Activated CD4-positive, alpha-beta memory T cell treated with anti-CD3 and anti-CD28 coated beads, Interleukin-2, amount 10 ng/mL, durations not matched to agents 7 days and 5 days (primary cell): Measurements from ENCODE around the gene RNU6-9. TPM values are rescaled to one million over a fixed set of nuclear protein-coding genes. Genes with fewer than 3 reads are reported as not detected.
"Not testable (repeated sequence)": the region's sequence is repeated elsewhere in the genome, so short reads cannot be mapped to it uniquely, and the experiment has no call there.

Experiments
- CTCF ChIA-PET: fragments of 350-600 bp; sonication (Branson Sonifier 250); formaldehyde crosslinking; loops from one replicate; lab custom pipeline; 2021; ENCODE audit warnings: antibody characterized with exemption, inconsistent platforms; lab: Charles Lee
- POLR2A ChIA-PET: fragments of 350-600 bp; sonication (Branson Sonifier 250); formaldehyde crosslinking; loops from one replicate; lab custom pipeline; 2021; ENCODE audit warnings: antibody characterized with exemption; lab: Charles Lee
- DNase-seq: peaks from one replicate; pipeline ENCODE4 v3.0.0-alpha.2; 2020
- H3K27ac Mint-ChIP-seq: one replicate; pipeline ENCODE4 v1.8.0; 2021; ENCODE audit warnings: mild to moderate bottlenecking, mixed read lengths
- H3K27me3 Mint-ChIP-seq: one replicate; pipeline ENCODE4 v1.8.0; 2021; ENCODE audit warnings: mixed read lengths
- H3K36me3 Mint-ChIP-seq: one replicate; pipeline ENCODE4 v1.8.0; 2021; ENCODE audit warnings: low read depth, mixed read lengths
- H3K4me1 Mint-ChIP-seq: one replicate; pipeline ENCODE4 v1.8.0; 2021; ENCODE audit warnings: mixed read lengths
- H3K4me3 Mint-ChIP-seq: one replicate; pipeline ENCODE4 v1.8.0; 2021; ENCODE audit warnings: mild to moderate bottlenecking, mixed read lengths
- H3K9me3 Mint-ChIP-seq: one replicate; pipeline ENCODE4 v1.8.0; 2021; ENCODE audit warnings: mixed read lengths
- total RNA-seq, 2 experiments: library from RNA; stranded (reverse); gene quantifications; one replicate each; pipeline ENCODE4 v1.2.3, GENCODE V29; 2021

Gene RNU6-9
- total RNA-seq, 2 experiments from 2014 or later, result not detected

GRCh38 chr19:885536-886224, 7.6 kb upstream of the RNU6-9 start:
- H3K4me3 Mint-ChIP-seq, result no peak overlapping the region
- H3K9me3 Mint-ChIP-seq, result no peaks in the 10 kb centered on the region
- no peaks in the 10 kb centered on the region for H3K27me3 Mint-ChIP-seq
- no peak for DNase-seq
- H3K4me1 Mint-ChIP-seq, result no peaks in the 10 kb centered on the region
- no peak overlapping the region for H3K27ac Mint-ChIP-seq
- ChIA-PET POLR2A (no interaction called here), CTCF (no interaction called here)
- peaks cover 26% of the 10 kb centered on the region for H3K36me3 Mint-ChIP-seq

- Mint-ChIP-seq H3K9me3 (no peaks in the 10 kb centered on the region), H3K4me1 (peaks cover 6% of the 10 kb centered on the region), H3K4me3 (no peak overlapping the region), H3K36me3 (peaks cover 14% of the 10 kb centered on the region), H3K27me3 (no peaks in the 10 kb centered on the region), H3K27ac (no peak overlapping the region)
- no peak for DNase-seq
- ChIA-PET CTCF (no interaction called here), POLR2A (no interaction called here)
These were observed 6.2 kb upstream of the RNU6-9 start for GRCh38 chr19:887072-887471.

- Mint-ChIP-seq H3K4me1 (peaks cover 8% of the 10 kb centered on the region), H3K4me3 (no peak overlapping the region), H3K27me3 (no peaks in the 10 kb centered on the region), H3K27ac (no peak overlapping the region), H3K9me3 (no peaks in the 10 kb centered on the region), H3K36me3 (peaks cover 11% of the 10 kb centered on the region)
- POLR2A ChIA-PET, result no interaction called here
- no peak for DNase-seq
- CTCF ChIA-PET, result no interaction called here
These were observed 5.7 kb upstream of the RNU6-9 start for GRCh38 chr19:887599-887998.

DNA sequence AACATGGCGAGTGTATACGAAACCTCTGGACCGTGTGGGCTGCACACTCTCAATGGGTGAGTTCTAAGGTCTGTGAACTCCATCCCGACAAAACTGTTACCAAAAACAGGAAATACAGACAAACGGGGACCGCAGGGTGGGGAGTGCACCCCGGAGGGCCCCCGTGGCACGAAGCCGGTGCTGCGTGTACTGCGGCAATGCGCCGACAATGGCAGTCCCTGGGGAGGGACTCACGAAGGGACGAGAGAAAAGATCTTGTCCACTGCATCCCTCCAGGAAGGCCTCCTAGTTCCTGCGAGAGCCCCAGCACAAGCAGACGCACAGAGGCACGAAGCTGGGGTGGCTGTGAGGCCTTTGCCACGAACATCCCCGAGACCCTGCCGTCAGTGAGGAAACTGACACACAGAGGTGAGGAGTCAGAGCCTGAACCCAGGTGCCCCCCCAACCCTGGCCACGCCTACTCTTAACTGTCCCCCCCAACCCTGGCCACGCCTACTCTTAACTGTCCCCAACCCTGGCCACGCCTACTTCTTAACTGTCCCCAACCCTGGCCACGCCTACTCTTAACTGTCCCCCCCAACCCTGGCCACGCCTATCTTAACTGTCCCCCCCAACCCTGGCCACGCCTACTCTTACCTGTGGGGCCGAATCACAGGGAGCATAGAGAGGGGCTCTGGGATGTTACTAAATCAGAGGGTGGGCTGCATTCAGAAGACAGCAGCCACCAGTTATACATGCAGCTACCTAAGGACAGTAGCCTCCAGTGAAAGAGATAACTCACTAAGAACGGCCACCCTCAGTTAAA, 4.5 kb upstream of the RNU6-9 start:
- ChIA-PET POLR2A (no interaction called here), CTCF (no interaction called here)
- Mint-ChIP-seq H3K4me3 (no peak overlapping the region), H3K27me3 (no peaks in the 10 kb centered on the region), H3K4me1 (peaks cover 16% of the 10 kb centered on the region), H3K36me3 (peaks cover 12% of the 10 kb centered on the region), H3K27ac (no peak overlapping the region), H3K9me3 (no peaks in the 10 kb centered on the region)
- no peak for DNase-seq

DNA sequence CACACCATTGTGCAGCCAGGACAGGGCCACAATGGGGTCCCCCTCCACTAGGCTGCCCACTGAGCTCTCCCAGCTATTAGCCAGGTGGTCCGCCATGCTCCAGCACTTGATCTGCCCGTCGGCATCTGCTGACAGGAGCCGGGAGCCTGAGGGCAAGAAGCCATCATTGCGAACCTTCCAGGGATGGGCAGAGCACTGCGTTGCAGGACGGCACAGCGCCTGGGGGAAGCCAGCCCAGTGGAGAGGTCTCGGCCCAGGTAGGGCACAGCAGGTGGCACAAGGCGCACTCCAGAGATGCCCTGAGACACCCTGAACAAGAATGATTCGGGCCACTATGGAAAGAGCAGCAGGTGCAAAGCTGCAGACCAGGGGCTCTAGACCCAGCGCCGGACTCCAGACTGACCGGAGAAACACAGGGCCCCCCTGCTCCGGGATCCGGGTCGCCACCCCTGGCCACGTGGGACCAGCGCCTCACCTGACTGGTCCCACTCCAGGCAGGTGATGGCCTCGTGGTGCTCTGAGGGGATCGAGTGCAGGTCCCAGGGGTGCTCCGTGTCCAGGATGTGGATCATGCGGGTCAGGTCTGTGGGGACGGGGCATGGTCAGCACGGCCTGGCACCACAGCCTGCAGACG, 3.5 kb upstream of the RNU6-9 start:
- POLR2A ChIA-PET, result no interaction called here
- no peak overlapping the region for H3K4me3 Mint-ChIP-seq

DNA sequence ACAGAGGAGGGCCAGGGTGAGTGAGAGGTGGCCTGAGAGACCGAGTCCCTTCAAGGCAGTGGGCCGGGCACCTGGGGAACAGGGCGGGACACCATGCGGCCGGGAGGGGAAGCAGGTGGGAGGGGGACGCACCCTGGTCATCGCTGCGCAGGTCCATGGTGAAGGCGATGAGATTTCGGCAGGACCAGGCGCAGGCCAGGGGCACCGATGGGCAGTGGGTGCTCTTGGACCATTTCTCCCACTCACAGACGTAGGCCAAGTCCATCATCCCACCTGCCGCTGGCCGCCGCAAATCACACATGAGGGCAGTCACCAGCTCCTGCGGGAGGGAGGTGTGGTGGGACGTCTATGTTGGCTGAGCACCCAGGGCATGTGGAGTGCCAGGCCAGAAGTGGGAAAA, 2.5 kb upstream of the RNU6-9 start:
- ChIA-PET CTCF (no interaction called here), POLR2A (no interaction called here)
- Mint-ChIP-seq H3K27me3 (no peaks in the 10 kb centered on the region), H3K9me3 (no peaks in the 10 kb centered on the region), H3K36me3 (peaks cover 12% of the 10 kb centered on the region), H3K27ac (peak overlapping the region; percentile 72), H3K4me3 (peak overlapping the region; percentile 61), H3K4me1 (peaks cover 19% of the 10 kb centered on the region)
- DNase-seq, result no peak

More for the DNA sequence above, 3.5 kb upstream of the RNU6-9 start:
- H3K36me3 Mint-ChIP-seq, result peaks cover 12% of the 10 kb centered on the region
- H3K9me3 Mint-ChIP-seq, result no peaks in the 10 kb centered on the region
- peaks cover 19% of the 10 kb centered on the region for H3K4me1 Mint-ChIP-seq
- no peak overlapping the region for H3K27ac Mint-ChIP-seq
- no peak for DNase-seq
- CTCF ChIA-PET, result no interaction called here
- no peaks in the 10 kb centered on the region for H3K27me3 Mint-ChIP-seq

- Mint-ChIP-seq H3K4me3 (peak overlapping the region; percentile 79), H3K4me1 (peaks cover 19% of the 10 kb centered on the region), H3K36me3 (peaks cover 17% of the 10 kb centered on the region), H3K27ac (peak overlapping the region; percentile 72)
- H3K27me3 Mint-ChIP-seq, CTCF ChIA-PET, DNase-seq, H3K9me3 Mint-ChIP-seq: not testable (repeated sequence)
- POLR2A ChIA-PET, result interaction anchor here (1.9 kb wide), 1 partner anchor 10 kb away, joined by 14 read pairs; no protein-coding TSS in a partner anchor
These were observed 1.7 kb upstream of the RNU6-9 start for GRCh38 chr19:891421-892200.

DNA sequence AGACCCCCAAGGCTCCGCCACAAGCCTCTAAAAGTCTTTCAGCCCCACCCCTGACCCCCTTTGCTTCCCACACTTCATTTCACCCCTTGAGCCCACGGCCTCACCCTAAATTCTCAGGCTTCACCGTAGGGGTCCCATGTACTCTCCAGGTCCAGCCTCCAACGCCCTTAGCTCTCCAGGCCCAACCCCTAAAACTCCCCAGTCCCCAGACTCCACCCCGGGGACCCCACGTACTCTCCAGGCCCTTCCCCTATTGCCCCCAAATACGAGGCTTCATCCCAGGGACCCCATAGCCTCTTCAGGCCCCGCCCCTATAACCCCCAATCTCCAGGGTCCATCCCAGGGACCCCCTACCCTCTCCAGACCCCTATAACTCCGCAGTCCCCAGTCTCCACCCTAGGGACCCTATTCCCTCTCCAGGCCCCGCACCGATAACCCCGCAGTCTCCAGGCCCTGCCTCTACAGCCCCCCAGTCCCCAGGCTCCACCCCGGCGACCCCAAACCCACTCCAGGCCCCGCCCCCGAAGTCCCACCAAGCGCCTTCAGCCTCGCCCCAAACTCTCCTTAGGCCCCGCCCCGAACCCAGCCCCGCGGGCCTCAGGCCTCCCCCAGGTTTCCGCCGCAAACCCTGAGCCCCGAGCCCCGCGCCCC, 916 bp upstream of the RNU6-9 start:
- Mint-ChIP-seq H3K36me3 (peaks cover 23% of the 10 kb centered on the region), H3K9me3 (no peaks in the 10 kb centered on the region), H3K27ac (peak overlapping the region; percentile 78), H3K27me3 (no peaks in the 10 kb centered on the region), H3K4me1 (peaks cover 19% of the 10 kb centered on the region), H3K4me3 (peak overlapping the region; percentile 79)
- no peak for DNase-seq
- ChIA-PET CTCF (interaction anchor here (0.8 to 2.0 kb wide), 5 partner anchors 17 to 128 kb away, joined by 4 to 17 read pairs (median 7); partner anchors contain the start of gene WDR18), POLR2A (interaction anchor here (0.8 to 5.0 kb wide), 10 partner anchors 10 to 381 kb away, joined by 3 to 79 read pairs (median 8); partner anchors contain the start of genes R3HDM4 and TMEM259)

- ChIA-PET POLR2A (interaction anchor here (5.0 kb wide), 1 partner anchor 11 kb away, joined by 79 read pairs; no protein-coding TSS in a partner anchor), CTCF (no interaction called here)
- Mint-ChIP-seq H3K27me3 (no peaks in the 10 kb centered on the region), H3K9me3 (no peaks in the 10 kb centered on the region), H3K27ac (peak overlapping the region; percentile 44), H3K4me1 (peaks cover 20% of the 10 kb centered on the region), H3K36me3 (peaks cover 24% of the 10 kb centered on the region), H3K4me3 (no peak overlapping the region)
- no peak for DNase-seq
These were observed 3.1 kb downstream of the RNU6-9 start for GRCh38 chr19:896434-896833.

- Mint-ChIP-seq H3K4me1 (peaks cover 20% of the 10 kb centered on the region), H3K36me3 (peaks cover 30% of the 10 kb centered on the region), H3K27me3 (no peaks in the 10 kb centered on the region), H3K27ac (no peak overlapping the region), H3K4me3 (no peak overlapping the region), H3K9me3 (no peaks in the 10 kb centered on the region)
- ChIA-PET POLR2A (interaction anchor here (5.0 kb wide), 1 partner anchor 11 kb away, joined by 79 read pairs; no protein-coding TSS in a partner anchor), CTCF (no interaction called here)
- DNase-seq, result no peak
These were observed 3.7 kb downstream of the RNU6-9 start for GRCh38 chr19:896999-897398.

- ChIA-PET CTCF (no interaction called here), POLR2A (interaction anchor here (5.0 kb wide), 1 partner anchor 10 kb away, joined by 79 read pairs; no protein-coding TSS in a partner anchor)
- H3K27ac Mint-ChIP-seq, result no peak overlapping the region
- H3K9me3 Mint-ChIP-seq, result no peaks in the 10 kb centered on the region
- peaks cover 32% of the 10 kb centered on the region for H3K36me3 Mint-ChIP-seq
- H3K4me3 Mint-ChIP-seq, result no peak overlapping the region
- peaks cover 17% of the 10 kb centered on the region for H3K4me1 Mint-ChIP-seq
- no peaks in the 10 kb centered on the region for H3K27me3 Mint-ChIP-seq
- DNase-seq, result no peak
These were observed 4.3 kb downstream of the RNU6-9 start for GRCh38 chr19:897442-898039.

- peaks cover 28% of the 10 kb centered on the region for H3K36me3 Mint-ChIP-seq
- no peaks in the 10 kb centered on the region for H3K27me3 Mint-ChIP-seq
- no peaks in the 10 kb centered on the region for H3K9me3 Mint-ChIP-seq
- POLR2A ChIA-PET, result no interaction called here
- H3K4me3 Mint-ChIP-seq, result no peak overlapping the region
- no peak for DNase-seq
- H3K4me1 Mint-ChIP-seq, result peaks cover 10% of the 10 kb centered on the region
- no peak overlapping the region for H3K27ac Mint-ChIP-seq
- CTCF ChIA-PET, result interaction anchor here (1.0 kb wide), 1 partner anchor 36 kb away, joined by 3 read pairs; no protein-coding TSS in a partner anchor
These were observed 5.4 kb downstream of the RNU6-9 start for GRCh38 chr19:898663-899062.
